UCSD-AML1 (cell line): ENCODE measurements around the gene SLC43A2.
"Not testable (repeated sequence)": the region's sequence is repeated elsewhere in the genome, so short reads cannot be mapped to it uniquely, and the experiment has no call there.

Experiments
- DNase-seq: peaks from one replicate; lab custom pipeline; 2025; ENCODE audit not compliant: unreplicated experiment; lab: John Stamatoyannopoulos, UW

The SLC43A2 gene

DNA sequence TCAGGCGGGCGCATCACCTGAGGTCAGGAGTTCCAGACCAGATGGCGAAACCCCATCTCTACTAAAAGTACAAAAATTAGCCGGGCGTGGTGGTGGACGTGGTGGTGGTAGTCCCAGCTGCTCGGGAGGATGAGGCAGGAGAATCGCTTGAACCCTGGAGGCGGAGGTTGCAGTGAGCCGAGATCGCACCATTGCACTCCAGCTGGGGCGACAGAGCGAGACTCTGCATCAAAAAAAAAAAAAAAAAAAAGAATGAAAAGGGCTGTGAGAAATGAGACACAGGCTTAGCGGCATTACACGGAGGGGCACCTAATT is 65.2 kb downstream of the SLC43A2 start:
- DNase-seq, result not testable (repeated sequence)

- DNase-seq, result no peak
Observed at GRCh38 chr17:1562176-1562643, 66.4 kb downstream of the SLC43A2 start.

DNA sequence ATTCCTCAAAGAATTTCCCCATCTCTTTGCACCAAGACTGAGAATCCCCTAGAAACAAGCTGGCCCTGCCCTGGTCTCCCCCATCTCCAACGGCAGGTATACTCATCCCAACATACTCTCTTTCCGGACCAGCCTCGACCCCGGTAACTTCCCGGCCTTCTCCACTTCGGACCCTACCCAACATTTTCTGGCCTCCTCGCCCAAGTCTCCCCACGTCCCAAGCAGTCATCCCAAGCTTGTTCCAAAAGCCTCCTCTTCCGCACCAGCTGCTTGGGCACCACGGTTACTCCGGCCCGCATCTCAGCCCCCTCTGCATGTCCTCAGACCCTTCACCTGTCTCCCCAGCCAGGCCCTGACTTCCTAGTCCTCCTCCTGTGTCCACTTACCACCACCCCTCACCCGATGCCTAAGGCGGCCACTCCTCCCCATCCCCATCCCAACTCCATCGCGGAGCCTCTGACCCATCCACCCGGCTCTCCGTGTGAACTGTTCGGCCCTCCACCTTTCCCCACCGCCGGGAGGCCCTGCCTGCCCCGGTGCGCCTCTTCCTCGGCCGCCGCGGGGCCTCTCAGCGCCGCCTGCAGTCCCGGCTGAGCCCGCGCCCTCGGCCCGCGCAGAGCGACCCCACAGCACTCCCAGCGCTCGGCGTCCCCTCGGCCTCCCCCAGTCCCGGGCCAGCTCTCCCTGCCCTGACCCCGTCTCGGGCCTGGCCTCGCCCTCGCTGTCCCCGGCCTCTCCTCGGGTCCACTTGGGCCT is 67.0 kb downstream of the SLC43A2 start:
- DNase-seq, result peak; percentile 39

DNA sequence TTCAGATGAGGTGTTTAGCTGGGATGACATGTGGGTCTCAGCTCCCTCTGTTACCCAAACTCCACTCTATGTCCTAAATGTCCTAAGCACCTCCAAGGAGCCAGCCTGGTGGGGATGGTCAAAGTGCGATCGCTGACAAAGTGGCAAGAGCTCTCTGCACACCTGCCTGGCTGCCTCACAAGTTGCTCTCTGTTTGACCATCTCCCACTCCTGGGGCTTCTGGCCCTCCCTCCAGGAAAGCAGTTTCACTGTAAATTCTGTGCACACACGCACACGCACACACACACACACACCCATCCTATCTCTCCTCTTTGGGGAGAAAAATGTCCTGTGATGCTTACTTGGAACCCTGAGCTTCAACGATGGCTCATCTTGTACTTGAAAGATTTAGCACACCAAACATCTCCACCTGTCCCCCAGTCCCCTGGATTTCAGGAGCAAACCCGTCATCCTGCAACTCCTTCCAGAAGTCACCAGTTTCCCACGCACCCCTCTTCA is 67.7 kb downstream of the SLC43A2 start:
- DNase-seq, result no peak

DNA sequence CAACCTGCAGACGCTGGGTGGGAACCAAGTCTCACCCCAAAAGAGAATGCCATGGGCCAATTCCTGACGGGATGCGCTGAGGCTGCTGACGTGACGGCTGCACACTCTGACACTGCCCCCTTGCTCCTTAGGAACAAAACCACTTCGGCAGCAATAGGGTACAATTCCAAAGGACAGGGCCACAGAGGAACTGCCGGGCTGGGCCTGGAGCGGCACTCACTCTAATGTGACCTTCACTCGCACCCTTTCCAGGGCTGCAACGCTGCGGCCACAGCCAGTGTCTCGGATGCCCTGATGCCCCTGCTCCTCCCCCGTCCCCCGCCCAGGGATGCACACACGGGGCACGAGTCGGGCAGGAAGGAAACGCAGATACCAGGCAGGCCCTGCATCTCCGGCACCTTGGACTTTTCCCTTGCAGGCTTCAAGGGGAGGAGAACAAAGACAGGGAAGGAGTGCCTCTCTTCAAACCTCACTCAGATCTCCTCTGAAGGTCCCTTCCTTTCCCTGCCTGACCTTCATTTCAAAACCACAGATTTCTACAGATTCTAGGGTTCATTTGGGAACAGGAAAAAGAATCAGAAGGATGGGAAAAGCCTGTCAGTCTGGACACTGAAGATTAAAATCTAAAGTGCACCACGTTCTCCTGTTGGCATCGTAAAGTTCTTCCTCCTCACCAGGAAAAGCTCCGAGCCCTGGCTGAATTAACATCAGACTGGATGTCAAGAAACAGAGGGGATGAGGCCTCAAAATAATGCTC is 68.4 kb downstream of the SLC43A2 start:
- DNase-seq, result no peak

- no peak for DNase-seq
Observed at GRCh38 chr17:1559047-1560043, 69.3 kb downstream of the SLC43A2 start.

GRCh38 chr17:1558401-1558800 is 70.2 kb downstream of the SLC43A2 start:
- no peak for DNase-seq

GRCh38 chr17:1557355-1558095 is 71.1 kb downstream of the SLC43A2 start:
- DNase-seq, result no peak

- DNase-seq, result peak; percentile 40
Observed at GRCh38 chr17:1555651-1556471, 72.8 kb downstream of the SLC43A2 start.

DNA sequence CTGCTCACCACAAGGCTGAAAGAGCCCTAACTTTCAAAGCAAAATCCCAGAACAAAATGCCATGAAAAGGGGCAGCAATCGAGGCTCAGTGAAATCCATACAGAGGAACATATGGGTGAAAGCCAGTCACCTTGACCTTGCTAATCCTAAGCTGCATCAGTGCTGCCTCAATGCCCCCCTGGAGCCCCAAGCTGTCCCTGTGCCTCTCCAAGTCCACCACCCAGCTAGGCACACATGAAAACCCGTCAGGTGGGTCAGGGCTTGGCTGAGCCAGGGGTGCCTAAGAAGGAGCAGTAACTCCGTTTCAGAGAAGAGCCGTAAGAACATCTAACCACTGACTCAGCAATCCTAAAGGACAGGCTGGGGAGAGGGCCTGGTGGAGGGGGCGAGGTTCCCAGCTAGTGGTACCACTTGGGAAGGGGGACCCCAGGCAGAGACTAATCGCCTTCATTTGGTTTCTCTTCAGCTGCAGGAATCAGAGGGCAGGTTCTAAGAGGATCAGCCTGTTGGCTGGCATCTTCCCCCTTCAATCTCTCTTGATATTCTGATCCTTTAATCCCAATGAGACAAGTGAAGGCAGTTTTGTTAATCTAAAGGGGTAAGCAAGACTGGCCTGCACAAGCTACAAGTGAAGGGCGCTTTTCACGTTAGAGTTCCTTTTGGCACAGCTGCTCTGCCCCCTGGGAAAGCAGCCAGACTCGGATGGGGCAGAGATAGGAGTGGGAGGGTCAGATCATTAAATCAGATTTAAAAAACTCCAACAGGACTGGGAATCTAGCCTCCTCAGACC is 73.7 kb downstream of the SLC43A2 start:
- no peak for DNase-seq

DNA sequence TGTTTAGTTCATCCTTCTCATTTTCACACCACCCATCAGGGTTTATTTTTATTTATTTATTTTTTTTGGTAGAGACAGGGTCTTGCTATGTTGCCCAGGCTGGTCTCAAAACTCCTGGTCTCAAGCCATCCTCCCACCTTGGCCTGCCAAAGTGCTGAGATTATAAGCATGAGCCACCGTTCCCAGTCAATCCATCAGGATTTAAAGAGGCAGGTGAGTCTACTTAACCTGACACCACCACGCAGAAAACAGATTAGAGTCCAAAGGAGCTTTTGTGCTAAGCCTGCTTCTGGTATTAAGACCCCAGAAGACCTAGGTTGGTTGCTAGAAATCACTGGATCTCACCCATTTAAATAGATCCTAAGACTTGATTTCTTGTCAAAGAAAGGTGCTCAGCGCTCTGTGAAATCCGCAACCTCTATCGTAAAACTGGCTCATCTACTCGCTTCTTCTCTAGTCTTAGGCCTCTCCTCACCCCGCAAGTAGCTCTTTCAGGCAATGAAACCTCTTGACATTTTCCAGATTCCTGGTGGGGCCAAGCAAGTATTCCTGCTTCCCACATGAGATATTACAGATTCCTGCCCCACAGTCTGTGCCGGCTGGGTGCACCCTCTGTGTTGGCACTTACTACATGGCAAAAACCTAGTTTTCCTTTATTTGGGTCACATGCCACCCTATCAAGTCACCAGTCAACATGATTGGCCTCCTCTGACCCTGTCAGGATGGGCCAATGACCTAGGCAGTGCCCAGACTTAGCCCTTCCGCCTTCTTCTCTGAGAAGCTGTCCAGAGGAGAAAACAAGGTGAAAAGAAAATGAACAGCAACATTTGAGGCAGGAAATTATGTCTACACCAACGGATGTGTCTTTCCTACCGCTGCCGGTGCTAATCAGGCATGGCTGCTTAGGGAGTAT is 75.0 kb downstream of the SLC43A2 start:
- no peak for DNase-seq

DNA sequence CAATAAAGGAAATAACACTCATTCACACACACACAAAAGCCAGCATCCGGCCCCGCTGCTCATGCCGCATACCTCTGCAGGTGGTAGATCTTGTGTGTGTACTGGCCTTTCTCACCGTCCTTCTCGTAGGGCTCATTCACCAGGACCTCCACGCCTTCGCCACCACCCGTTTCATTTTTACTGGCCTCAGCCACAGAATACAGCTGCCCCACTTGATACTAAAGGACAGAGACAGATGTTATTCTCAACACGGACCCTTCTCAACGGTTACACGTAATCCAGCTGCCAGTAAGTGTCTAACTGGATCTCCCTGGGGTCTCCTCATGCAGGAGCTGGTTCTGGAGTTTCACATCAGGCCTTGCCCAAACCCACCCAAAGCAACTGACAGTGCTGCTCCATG is 75.7 kb downstream of the SLC43A2 start:
- no peak for DNase-seq

DNA sequence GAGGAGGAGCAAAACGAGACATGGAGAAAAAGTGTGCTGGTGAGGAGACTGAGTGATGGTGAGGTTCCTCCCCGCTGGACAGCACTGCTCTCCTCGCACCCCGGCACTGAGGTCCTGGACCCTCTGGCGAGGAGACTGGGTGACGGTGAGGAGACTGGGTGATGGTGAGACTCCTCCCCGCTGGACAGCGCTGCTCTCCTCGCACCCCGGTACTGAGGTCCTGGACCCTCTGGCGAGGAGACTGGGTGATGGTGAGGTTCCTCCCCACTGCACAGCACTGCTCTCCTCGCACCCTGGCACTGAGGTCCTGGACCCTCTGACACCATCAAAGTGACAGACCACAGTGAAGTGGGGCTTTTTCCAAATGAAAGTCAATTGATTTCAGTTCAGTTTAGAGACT is 76.9 kb downstream of the SLC43A2 start:
- DNase-seq, result no peak

GRCh38 chr17:1548032-1548431 is 80.6 kb downstream of the SLC43A2 start:
- DNase-seq, result no peak

DNA sequence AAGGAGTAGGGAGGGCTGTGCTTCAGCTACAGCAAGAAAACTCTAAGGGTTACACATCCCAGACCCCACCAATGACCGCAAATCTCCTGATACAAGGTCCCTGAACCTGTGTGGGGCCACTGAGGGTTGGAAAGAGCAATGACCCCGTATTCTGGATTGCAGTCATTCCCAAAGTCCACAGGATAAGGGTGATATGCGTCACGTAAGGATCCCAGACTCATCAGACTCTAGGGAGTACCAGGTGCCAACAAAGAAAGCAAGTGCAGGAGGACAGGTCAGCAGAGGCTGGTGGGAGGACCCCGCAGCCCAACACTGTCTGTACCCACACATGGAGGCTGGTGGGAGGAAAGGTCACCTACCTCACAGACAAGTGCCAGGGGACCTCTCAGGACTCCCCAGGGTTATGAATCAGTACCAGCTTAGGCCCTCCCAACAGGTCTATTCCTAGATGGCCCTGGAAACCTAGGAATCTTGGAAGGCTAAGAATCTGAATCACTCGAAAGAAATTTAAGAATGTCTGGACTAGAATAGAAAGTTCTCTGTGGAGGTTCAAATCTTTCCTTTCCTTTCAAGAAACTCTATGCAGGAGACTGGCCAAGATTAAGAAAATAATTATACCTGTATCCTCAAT is 82.2 kb downstream of the SLC43A2 start:
- no peak for DNase-seq

- DNase-seq, result no peak
Observed at GRCh38 chr17:1545618-1546017, 83.0 kb downstream of the SLC43A2 start.

DNA sequence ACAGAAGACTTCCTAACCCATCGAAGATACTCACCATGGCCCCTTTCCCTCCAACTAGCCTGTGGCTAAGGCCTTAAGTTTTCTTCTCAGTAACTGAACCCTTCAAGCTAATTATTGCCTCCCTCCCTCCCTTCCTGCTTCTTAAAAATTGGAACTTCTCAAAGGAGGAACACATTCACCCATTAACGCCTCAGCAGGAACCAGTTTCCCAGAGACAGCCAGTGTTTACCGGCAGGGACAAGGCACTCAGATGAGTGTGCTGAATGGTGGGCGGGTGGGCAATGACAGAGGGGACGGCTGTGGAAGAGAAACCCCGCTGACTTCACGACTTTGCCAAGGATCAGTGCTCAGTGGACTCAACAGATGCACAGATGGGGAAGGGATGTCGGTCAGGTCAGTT is 86.3 kb downstream of the SLC43A2 start:
- no peak for DNase-seq
